ENCODE measurements around the gene KIF26B.

KIF26B gene

DNA sequence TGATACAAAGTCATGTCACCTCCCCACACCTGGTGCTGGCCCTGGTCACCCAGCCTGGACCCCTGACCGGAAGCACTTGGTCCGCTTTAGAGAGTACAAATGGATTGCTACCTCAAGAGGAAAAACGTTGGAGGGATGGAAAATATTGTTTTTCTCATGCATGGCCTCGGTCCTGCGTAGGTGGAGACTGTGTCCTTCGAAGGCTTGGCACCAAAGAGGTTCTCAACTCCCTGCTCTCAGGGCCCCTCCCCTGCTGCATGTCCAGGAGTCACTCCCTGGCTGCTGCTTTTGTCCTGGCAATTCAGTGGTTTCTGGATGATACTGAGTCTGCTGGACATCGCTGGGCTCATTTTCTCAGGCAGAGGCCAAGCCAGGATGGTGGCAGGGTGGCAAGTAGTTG lies 529.8 kb downstream of the KIF26B start:
- H3K23ac ChIP-seq (ENCODE audit: low read length) = no peak overlapping the region
- no peaks in the 10 kb centered on the region for H3K79me2 ChIP-seq (ENCODE audit: control insufficient read depth, insufficient read depth, low read length)
- WGBS (ENCODE audit: extremely low coverage, insufficient coverage, low lambda C conversion rate) = no CpG with 5 or more reads among the region's 7 CpGs

DNA sequence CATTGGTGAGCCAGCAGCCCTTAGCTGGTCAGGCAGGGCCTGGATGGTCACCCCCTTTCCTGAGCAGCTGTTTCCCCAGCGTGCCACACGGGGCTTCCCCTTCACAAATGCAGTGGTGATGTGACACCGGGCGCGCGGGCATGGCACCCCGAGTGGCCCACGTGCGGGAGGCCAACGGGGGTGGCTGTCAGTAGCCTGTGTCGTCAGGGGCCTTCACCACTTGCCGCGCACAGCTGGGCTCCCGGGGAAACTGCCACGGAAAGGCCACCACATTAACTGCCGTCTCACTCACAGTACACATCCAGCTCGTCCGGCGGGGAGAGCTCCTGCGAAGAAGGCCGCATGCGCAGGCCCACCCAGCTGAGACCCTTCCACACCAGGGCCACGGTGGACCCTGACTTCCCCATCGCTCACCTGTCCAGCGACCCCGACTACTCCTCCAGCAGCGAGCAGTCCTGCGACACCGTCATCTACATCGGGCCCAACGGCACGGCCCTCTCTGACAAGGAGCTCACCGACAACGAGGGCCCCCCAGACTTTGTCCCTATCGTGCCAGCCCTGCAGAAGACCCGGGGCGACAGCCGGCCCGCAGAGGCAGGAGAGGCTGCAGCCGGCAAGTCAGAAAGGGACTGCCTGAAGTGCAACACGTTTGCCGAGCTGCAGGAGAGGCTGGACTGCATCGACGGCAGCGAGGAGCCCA lies 530.5 kb downstream of the KIF26B start:
- no peak overlapping the region for H3K18ac ChIP-seq (ENCODE audit: low read length)

More for the DNA sequence above, 529.8 kb downstream of the KIF26B start:
- H3K4me2 ChIP-seq (ENCODE audit: low read length) = no peak overlapping the region
- H4K8ac ChIP-seq (ENCODE audit: low read depth, low read length) = no peak overlapping the region
- H3K36me3 ChIP-seq (ENCODE audit: control insufficient read depth, insufficient read depth, low read length) = no peaks in the 10 kb centered on the region
- no peak overlapping the region for H2AK5ac ChIP-seq (ENCODE audit: low read length)
- H3K4me3 ChIP-seq (ENCODE audit: low read length) = no peak overlapping the region
- H2BK120ac ChIP-seq (ENCODE audit: low read depth, low read length) = no peak overlapping the region
- no peak overlapping the region for H3K9ac ChIP-seq (ENCODE audit: low read length)
- H3K56ac ChIP-seq (ENCODE audit: low read length) = no peak overlapping the region
- H3K79me1 ChIP-seq (ENCODE audit: low read length) = no peaks in the 10 kb centered on the region
- H3K27ac ChIP-seq (ENCODE audit: low read depth, low read length) = no peak overlapping the region
- DNase-seq = no peak
- H2BK15ac ChIP-seq (replicated peaks; ENCODE audit: low read depth) = no peak overlapping the region
- H3K4ac ChIP-seq (ENCODE audit: low read depth, low read length) = no peak overlapping the region
- H2BK5ac ChIP-seq (ENCODE audit: low read length) = no peak overlapping the region
- no peak overlapping the region for H4K5ac ChIP-seq (ENCODE audit: low read length)
- H3K18ac ChIP-seq (ENCODE audit: low read length) = no peak overlapping the region
- H3K4me1 ChIP-seq (ENCODE audit: control insufficient read depth, low read depth, low read length) = no peaks in the 10 kb centered on the region
- H3K27me3 ChIP-seq (ENCODE audit: insufficient read depth, low read length, poor library complexity) = no peaks in the 10 kb centered on the region

GRCh38 chr1:245686006-245686405 lies 531.2 kb downstream of the KIF26B start:
- Histone ChIP-seq H3K79me2 (ENCODE audit: control insufficient read depth, insufficient read depth, low read length) (no peaks in the 10 kb centered on the region), H2BK5ac (ENCODE audit: low read length) (no peak overlapping the region), H3K4me1 (ENCODE audit: control insufficient read depth, low read depth, low read length) (no peaks in the 10 kb centered on the region), H3K27ac (ENCODE audit: low read depth, low read length) (no peak overlapping the region), H2BK15ac (replicated peaks; ENCODE audit: low read depth) (no peak overlapping the region), H3K18ac (ENCODE audit: low read length) (no peak overlapping the region), H4K5ac (ENCODE audit: low read length) (no peak overlapping the region), H3K4me3 (ENCODE audit: low read length) (no peak overlapping the region), H3K4me2 (ENCODE audit: low read length) (no peak overlapping the region), H3K4ac (ENCODE audit: low read depth, low read length) (no peak overlapping the region), H4K8ac (ENCODE audit: low read depth, low read length) (no peak overlapping the region), H3K23ac (ENCODE audit: low read length) (no peak overlapping the region), H3K56ac (ENCODE audit: low read length) (no peak overlapping the region), H3K79me1 (ENCODE audit: low read length) (no peaks in the 10 kb centered on the region), H2BK120ac (ENCODE audit: low read depth, low read length) (no peak overlapping the region), H3K27me3 (ENCODE audit: insufficient read depth, low read length, poor library complexity) (no peaks in the 10 kb centered on the region), H3K36me3 (ENCODE audit: control insufficient read depth, insufficient read depth, low read length) (no peaks in the 10 kb centered on the region), H3K9ac (ENCODE audit: low read length) (no peak overlapping the region), H2AK5ac (ENCODE audit: low read length) (no peak overlapping the region)
- DNase-seq = no peak
- no CpG with 5 or more reads among the region's 25 CpGs for WGBS (ENCODE audit: extremely low coverage, insufficient coverage, low lambda C conversion rate)

More for the DNA sequence above, 530.5 kb downstream of the KIF26B start:
- no peaks in the 10 kb centered on the region for H3K4me1 ChIP-seq (ENCODE audit: control insufficient read depth, low read depth, low read length)
- no CpG with 5 or more reads among the region's 45 CpGs for WGBS (ENCODE audit: extremely low coverage, insufficient coverage, low lambda C conversion rate)
- H3K23ac ChIP-seq (ENCODE audit: low read length) = no peak overlapping the region
- no peak overlapping the region for H3K4me2 ChIP-seq (ENCODE audit: low read length)
- H2BK120ac ChIP-seq (ENCODE audit: low read depth, low read length) = no peak overlapping the region
- no peaks in the 10 kb centered on the region for H3K79me2 ChIP-seq (ENCODE audit: control insufficient read depth, insufficient read depth, low read length)
- H3K56ac ChIP-seq (ENCODE audit: low read length) = no peak overlapping the region
- no peak overlapping the region for H4K5ac ChIP-seq (ENCODE audit: low read length)
- H3K4ac ChIP-seq (ENCODE audit: low read depth, low read length) = no peak overlapping the region
- H3K4me3 ChIP-seq (ENCODE audit: low read length) = no peak overlapping the region
- H3K27ac ChIP-seq (ENCODE audit: low read depth, low read length) = no peak overlapping the region
- DNase-seq = no peak
- H3K27me3 ChIP-seq (ENCODE audit: insufficient read depth, low read length, poor library complexity) = no peaks in the 10 kb centered on the region
- H2BK5ac ChIP-seq (ENCODE audit: low read length) = no peak overlapping the region
- H3K79me1 ChIP-seq (ENCODE audit: low read length) = no peaks in the 10 kb centered on the region
- no peak overlapping the region for H3K9ac ChIP-seq (ENCODE audit: low read length)
- no peaks in the 10 kb centered on the region for H3K36me3 ChIP-seq (ENCODE audit: control insufficient read depth, insufficient read depth, low read length)
- no peak overlapping the region for H2BK15ac ChIP-seq (replicated peaks; ENCODE audit: low read depth)
- H4K8ac ChIP-seq (ENCODE audit: low read depth, low read length) = no peak overlapping the region
- H2AK5ac ChIP-seq (ENCODE audit: low read length) = no peak overlapping the region

- no peak overlapping the region for H4K8ac ChIP-seq (ENCODE audit: low read depth, low read length)
- H3K23ac ChIP-seq (ENCODE audit: low read length) = no peak overlapping the region
- no peak overlapping the region for H2AK5ac ChIP-seq (ENCODE audit: low read length)
- H3K18ac ChIP-seq (ENCODE audit: low read length) = no peak overlapping the region
- no peak overlapping the region for H3K4me2 ChIP-seq (ENCODE audit: low read length)
- H2BK15ac ChIP-seq (replicated peaks; ENCODE audit: low read depth) = no peak overlapping the region
- H3K36me3 ChIP-seq (ENCODE audit: control insufficient read depth, insufficient read depth, low read length) = no peaks in the 10 kb centered on the region
- no peak overlapping the region for H3K56ac ChIP-seq (ENCODE audit: low read length)
- no peak overlapping the region for H3K4me3 ChIP-seq (ENCODE audit: low read length)
- H3K79me2 ChIP-seq (ENCODE audit: control insufficient read depth, insufficient read depth, low read length) = no peaks in the 10 kb centered on the region
- H2BK120ac ChIP-seq (ENCODE audit: low read depth, low read length) = no peak overlapping the region
- no peak overlapping the region for H3K27ac ChIP-seq (ENCODE audit: low read depth, low read length)
- H4K5ac ChIP-seq (ENCODE audit: low read length) = no peak overlapping the region
- H3K4ac ChIP-seq (ENCODE audit: low read depth, low read length) = no peak overlapping the region
- no peak overlapping the region for H2BK5ac ChIP-seq (ENCODE audit: low read length)
- no CpG with 5 or more reads among the region's 30 CpGs for WGBS (ENCODE audit: extremely low coverage, insufficient coverage, low lambda C conversion rate)
- no peak overlapping the region for H3K9ac ChIP-seq (ENCODE audit: low read length)
- no peaks in the 10 kb centered on the region for H3K4me1 ChIP-seq (ENCODE audit: control insufficient read depth, low read depth, low read length)
- no peaks in the 10 kb centered on the region for H3K79me1 ChIP-seq (ENCODE audit: low read length)
- DNase-seq = no peak
- H3K27me3 ChIP-seq (ENCODE audit: insufficient read depth, low read length, poor library complexity) = no peaks in the 10 kb centered on the region
Measured at GRCh38 chr1:245686446-245687030, 531.8 kb downstream of the KIF26B start.

DNA sequence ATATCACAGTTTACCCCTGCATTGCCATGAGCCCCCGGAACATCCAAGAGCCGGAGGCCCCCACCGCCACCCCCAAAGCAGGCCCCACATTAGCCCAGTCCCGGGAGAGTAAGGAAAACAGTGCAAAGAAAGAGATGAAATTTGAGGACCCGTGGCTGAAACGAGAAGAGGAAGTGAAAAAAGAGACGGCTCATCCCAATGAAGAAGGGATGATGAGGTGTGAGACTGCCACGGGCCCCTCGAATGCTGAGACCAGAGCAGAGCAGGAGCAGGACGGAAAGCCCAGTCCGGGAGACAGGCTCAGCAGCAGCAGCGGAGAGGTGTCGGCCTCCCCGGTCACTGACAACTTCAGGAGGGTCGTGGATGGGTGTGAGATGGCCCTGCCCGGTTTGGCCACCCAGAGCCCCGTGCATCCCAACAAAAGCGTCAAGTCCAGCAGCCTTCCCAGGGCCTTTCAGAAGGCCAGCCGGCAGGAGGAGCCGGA lies 532.4 kb downstream of the KIF26B start:
- no peak overlapping the region for H2BK120ac ChIP-seq (ENCODE audit: low read depth, low read length)
- H3K56ac ChIP-seq (ENCODE audit: low read length) = no peak overlapping the region
- no peaks in the 10 kb centered on the region for H3K36me3 ChIP-seq (ENCODE audit: control insufficient read depth, insufficient read depth, low read length)
- DNase-seq = no peak
- H2AK5ac ChIP-seq (ENCODE audit: low read length) = no peak overlapping the region
- H3K79me1 ChIP-seq (ENCODE audit: low read length) = no peaks in the 10 kb centered on the region
- H2BK15ac ChIP-seq (replicated peaks; ENCODE audit: low read depth) = no peak overlapping the region
- H3K4me3 ChIP-seq (ENCODE audit: low read length) = no peak overlapping the region
- H3K9ac ChIP-seq (ENCODE audit: low read length) = no peak overlapping the region
- H3K27ac ChIP-seq (ENCODE audit: low read depth, low read length) = no peak overlapping the region
- H2BK5ac ChIP-seq (ENCODE audit: low read length) = no peak overlapping the region
- no CpG with 5 or more reads among the region's 20 CpGs for WGBS (ENCODE audit: extremely low coverage, insufficient coverage, low lambda C conversion rate)
- no peaks in the 10 kb centered on the region for H3K79me2 ChIP-seq (ENCODE audit: control insufficient read depth, insufficient read depth, low read length)
- no peak overlapping the region for H4K5ac ChIP-seq (ENCODE audit: low read length)
- H3K27me3 ChIP-seq (ENCODE audit: insufficient read depth, low read length, poor library complexity) = no peaks in the 10 kb centered on the region
- H4K8ac ChIP-seq (ENCODE audit: low read depth, low read length) = no peak overlapping the region
- H3K4me2 ChIP-seq (ENCODE audit: low read length) = no peak overlapping the region
- H3K4me1 ChIP-seq (ENCODE audit: control insufficient read depth, low read depth, low read length) = no peaks in the 10 kb centered on the region
- H3K23ac ChIP-seq (ENCODE audit: low read length) = no peak overlapping the region
- H3K4ac ChIP-seq (ENCODE audit: low read depth, low read length) = no peak overlapping the region
- H3K18ac ChIP-seq (ENCODE audit: low read length) = no peak overlapping the region

All from mesendoderm (in vitro differentiated cells).